ENCODE measurements around the gene GPC6.

The GPC6 gene

DNA sequence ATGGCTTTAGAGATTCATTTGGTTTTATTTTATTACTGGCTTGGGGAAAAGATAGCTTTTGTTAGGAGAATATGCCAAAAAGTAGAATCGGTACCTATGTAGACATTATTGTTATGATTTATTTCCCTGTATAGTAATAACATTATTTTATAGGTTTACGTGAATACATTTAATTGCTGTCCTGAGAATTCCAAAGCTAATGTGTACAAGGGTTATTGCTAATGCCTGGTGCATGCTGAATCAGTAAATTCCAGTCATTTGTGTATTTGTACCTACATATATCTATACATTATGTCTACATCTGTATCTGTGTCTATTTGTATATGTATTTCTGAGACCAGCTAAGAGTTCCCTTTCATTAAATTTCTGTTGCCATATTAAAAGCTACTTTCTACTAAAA, 550.9 kb downstream of the GPC6 start:
- DNase-seq (ENCODE audit: low spot score) = no peak

DNA sequence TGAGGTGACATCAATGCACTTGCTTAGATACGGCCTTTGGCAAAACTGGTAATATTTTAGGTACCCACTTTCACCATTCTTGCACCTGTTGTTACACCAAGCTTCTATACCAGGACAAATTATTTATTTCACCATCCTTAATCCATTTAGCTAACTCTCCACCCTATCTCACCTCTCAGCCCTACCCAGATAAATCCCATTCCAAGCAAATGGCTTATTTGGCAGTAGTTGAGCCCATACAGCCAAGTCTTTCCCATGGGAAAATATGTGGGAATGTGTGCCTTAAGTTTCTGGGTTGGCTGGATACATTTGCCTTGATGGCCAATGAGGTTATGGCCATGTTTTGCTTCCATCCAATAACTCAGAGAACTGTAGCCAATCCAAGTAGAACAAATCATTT, 551.9 kb downstream of the GPC6 start:
- DNase-seq (ENCODE audit: low spot score) = no peak

DNA sequence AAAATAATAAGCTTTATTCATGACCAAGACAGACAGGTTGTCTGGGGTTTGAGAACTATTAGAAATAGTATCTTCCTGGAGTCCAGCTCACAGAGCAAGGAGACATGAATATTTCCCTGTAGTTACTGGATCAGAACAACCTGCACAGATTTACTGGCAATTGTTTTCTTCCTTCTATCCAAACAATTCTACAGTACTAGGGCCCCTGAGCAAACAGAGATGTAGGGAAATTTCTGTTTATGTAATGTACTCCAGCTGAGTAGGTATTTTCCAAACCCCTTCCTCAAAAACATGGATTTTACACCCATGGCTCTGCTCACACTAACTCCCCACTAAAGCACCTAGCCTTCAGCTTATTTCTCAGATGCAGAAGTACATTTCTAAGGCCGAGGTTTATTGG, 557.6 kb downstream of the GPC6 start:
- DNase-seq (ENCODE audit: low spot score) = no peak

DNA sequence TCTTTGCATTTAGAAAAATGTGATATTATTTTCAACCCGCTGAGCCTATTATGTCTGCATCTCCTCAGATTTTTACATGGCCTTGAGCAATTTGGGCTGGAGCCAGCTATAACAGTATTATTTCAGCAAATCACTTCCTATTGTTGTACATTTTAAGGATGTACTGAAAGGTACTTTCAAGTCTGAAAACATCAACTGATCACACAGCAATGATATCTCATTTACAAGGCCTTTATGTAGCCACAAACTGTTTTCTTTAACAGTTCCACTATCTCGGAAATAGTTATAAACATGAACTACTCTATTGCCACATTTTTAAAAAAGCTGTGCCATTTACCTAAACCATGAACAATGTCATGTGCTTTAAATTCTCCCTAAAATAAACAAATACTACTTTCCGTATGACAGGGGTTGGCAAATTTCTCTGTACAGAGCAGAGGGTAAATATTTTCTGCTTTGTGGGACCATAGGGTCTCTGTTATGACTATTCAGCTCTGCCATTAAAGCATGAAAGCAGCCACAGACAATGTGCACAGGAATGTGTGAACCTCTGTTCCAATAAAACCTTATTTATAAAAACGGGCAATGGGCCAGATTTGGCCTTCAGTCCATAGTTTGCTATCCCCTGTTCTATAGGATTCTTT, 560.4 kb downstream of the GPC6 start:
- DNase-seq (ENCODE audit: low spot score) = no peak

DNA sequence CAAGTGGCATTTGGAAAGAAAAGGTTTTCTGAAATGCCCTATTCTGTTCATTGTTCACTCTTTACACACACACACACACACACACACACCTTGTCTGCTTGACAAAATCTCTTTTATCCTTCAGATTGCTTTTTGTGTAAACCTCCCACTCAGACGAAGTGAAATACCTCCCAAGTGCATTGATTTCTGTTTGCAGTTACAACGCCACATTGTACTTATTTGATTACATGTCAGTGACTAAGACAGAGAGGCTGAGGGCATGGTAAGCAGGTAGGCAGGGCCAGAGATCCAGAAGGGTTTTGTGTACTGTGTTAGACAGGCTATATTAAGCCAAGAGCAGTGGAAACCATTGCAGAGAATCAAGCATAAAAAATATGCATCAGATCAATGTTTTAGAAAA, 561.8 kb downstream of the GPC6 start:
- DNase-seq (ENCODE audit: low spot score) = no peak

DNA sequence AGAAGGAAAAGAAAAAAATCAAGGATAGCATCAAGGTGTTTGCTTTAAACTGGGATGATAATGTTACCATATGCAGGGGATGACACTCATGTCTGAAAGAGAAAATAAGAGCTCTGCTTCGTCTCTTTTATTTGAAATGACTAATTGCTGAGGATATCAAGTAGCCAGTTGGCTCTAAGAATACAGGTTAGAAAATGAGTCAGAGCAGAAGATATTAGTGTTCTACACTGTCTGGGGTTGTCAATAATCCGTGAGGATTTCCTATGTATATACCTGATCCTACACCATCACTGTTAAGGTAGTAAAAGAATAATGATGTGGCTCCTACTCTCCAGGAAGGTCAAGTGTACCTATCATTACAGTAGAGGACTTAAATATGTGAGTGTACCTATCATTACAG, 562.5 kb downstream of the GPC6 start:
- DNase-seq (ENCODE audit: low spot score) = no peak

DNA sequence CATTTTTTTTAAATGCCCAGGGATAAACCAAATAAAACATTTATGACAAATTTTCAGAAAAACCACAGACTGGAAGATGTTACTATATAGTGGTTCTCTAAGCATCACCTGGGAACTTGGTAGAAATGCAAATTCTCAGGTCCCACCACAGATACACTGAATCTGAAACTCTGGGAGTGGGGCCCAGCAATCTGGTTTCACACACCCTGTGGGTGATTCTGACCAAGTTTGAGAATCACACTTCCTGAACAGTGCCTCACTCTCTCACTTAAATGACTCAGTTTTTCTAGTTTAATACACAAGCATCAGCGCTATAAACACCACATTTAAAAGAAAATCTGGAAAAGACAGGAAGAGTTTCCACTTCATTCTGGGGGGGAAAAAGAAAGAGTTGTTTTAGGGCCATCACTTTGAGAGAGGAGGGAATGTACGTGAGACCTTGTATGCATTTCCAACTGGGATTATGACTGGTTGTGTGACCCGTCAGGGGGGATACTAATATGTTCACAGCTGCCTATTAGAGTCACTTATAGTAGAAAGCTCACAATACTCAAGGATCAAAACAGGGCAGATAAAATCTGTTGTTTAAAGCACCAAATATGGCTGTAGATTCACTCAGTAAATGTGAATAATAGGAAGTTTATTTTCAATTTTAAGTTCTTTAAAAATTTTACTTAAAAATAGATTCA, 567.7 kb downstream of the GPC6 start:
- no peak for DNase-seq (ENCODE audit: low spot score)

DNA sequence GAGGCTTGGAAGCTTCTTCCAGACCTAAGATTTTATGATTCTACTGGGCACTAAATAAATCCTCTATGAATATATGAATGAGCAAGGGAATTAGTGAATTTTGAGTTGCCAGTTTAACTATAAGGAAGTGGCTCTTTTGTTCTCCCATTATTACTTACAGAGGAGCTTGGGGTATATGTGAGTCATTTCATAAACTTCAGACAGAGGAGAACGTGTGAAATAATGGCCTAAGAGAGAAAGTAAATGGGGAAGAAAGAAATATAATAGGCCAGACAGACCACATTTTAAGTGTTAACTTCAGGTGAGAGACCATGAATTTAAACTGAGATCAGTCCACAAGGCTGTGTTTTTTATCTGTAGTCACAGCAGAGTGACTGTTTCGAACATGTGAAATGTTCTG, 570.9 kb downstream of the GPC6 start:
- DNase-seq (ENCODE audit: low spot score) = no peak

DNA sequence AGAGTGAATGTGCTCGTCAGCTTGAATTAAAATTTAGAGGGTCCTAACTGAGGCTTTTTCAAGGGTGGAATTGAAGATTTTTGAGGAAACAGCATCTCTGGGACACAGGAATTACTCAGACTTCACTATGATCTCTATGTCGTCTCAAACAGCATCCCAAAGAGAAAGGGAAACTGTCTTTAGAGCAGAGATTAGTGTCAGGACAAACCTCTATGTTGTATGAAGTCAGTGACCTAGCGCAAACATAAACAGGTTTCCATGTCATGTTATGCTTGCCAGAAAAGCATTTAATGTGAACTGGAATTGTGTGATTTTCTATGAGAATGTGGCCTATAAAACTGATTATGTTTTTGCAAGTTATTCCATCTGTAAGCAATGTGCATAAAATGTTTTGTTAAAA, 573.7 kb downstream of the GPC6 start:
- no peak for DNase-seq (ENCODE audit: low spot score)

DNA sequence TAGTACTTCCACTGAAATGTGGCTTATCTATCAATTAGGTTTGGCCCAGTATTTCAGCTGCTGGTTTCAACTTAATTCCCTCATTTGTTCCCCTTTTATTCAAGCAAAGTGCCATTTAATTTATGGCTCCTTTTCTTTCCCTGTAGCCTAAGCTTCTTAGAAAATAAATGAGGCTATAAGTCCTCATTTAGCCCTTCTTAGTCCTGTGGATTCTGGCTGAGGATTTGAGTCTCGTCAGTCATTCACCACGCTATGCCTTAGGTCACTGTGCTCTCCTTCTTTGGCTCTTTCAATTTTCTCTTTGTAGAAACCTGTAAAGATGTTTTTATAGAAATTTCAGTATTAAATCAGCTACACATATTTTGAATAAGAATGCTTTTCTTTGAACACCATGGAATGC, 579.1 kb downstream of the GPC6 start:
- DNase-seq (ENCODE audit: low spot score) = no peak

DNA sequence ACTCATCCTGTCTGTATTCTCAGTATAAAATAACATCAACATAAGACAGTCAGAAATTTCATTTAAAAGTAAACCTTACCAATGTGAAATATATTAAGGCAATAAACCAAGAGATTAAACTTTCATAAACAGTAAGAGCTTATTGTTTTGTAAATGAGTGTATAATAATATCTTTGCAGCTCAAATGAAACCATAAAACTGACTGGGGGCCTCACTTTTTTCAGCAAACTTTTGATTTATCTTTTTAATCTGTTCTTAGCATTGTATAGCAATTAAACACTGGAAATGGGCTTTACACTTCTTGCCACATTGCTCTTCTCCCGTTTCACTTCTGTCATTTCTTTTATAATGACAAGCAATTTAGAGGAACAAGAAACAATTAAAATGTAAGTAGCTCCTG, 580.3 kb downstream of the GPC6 start:
- no peak for DNase-seq (ENCODE audit: low spot score)

DNA sequence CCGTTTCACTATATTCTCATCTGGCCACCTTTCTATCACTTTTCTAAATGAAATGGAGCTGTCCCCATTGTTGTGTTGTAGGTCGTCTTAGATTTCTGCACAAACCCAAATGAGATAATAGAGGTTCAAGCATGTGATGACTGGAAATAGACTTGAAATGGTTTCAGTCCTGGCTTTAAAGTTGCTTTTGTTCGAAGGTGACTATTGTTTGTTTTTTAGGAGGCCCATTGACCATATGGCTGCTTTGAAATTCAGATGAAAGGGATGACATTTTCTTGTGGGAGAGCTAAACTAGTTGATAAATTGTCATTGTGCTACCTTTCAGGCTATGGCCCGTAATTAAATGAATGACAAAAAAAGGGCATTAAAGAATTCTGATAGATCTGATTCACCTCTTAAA, 583.7 kb downstream of the GPC6 start:
- no peak for DNase-seq (ENCODE audit: low spot score)

DNA sequence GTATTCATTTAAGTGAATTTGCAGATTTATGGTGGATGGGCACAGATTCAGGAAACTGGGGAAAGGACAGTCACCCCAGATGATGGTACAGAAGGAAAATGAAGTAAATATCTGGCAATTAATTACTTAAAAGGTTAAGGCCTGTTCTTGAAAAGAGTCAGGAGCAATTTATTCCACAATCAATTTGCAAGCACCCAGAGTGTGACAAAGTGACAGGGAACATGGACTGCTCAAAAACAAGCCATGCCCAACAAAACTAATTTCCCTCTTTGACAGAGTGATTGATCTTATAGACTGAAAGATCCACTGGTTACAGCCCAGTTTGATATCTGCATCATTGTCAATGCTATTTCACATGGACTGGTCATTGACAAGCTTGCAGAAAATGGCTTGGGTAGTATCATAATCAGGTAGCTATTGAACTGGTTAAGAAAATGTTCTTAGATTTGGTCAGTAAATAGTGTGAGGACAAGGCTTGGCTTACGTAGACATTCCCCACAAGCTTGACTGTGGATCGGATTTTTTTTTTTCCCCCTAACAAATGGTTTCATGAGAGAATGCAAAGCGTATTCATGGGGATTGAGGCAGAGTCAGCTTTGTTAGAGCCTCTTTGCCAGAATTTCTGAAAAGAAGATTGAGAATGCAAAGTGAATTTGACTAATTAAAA, 584.6 kb downstream of the GPC6 start:
- DNase-seq (ENCODE audit: low spot score) = no peak

DNA sequence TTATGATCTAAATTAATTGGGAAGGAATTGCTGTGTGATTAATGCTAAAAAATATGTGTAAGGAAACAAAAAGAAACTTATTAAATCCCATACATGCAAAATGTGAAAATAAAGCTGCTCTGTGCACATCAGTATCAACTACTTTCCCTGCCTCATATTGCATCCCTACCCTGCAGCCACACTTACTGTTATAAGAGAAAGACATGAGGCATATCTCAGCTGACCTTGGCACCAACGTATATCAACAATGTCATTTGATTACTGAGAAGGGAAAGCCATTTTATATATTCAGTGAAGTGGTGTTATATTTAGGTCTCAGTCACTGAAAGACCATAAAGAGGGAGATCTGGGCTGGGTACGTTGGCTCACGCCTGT, 585.1 kb downstream of the GPC6 start:
- DNase-seq (ENCODE audit: low spot score) = no peak

DNA sequence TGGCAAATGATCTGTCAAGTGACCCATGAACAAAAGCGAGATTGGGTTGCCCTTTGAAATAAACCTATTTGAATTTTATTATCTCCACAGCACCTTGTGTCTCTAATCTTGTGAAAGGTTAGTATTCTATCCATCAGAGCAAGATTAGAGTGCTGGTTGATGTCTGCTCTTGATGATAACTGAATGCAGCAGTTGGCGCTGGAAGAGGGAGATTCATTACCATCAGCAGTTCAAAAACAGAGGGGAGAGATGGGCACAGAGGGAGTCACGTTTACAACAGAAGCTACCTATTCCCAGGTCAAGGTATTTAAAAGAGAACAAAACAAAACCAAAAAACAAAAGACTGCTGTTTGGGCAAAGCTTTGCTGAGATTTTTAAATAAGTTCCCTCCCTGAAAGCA, 588.1 kb downstream of the GPC6 start:
- DNase-seq (ENCODE audit: low spot score) = no peak

DNA sequence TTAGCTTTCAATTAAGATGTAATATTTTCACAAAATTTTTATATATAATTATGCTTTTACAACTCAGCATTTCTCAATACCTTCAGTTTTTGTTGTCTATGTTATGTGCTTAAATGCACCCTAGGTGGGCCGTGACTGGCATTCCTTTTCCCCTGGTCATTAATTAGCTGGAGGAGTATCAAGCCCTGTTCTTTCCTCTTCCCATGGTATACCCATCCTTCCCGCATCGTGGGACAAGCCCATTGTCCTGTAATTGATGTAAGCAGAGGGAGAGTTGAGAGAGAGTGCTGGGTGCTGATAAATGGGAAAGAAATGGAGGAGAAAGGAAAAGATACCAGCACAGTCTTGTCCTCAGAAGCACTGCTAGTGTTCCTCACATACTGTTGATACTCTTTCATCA, 591.7 kb downstream of the GPC6 start:
- DNase-seq (ENCODE audit: low spot score) = no peak

DNA sequence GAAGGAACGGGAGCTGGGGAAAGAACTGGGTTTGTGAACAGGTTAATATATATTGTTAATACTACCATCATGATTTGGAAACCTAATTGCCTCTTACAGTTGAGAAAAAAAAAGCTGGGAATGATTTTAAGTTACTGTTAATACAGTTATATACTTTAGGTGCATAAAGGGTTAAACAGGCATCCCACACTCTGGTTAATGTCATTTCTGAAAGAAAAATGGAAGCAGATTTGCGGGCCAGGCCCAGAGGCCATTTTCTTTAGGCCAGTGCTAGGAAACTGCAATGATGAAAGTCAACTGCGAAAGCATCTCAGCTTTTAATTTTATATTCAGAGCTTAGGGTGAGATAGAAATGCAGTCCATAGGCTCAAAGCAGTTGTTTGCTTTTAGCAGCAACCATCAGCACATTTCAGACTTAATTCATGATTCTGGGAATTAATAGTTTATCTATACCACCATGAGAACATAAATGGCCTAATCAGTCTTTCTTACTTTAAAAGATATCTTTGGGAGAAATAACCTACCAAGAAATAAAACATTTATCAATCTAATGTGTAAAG, 592.8 kb downstream of the GPC6 start:
- DNase-seq (ENCODE audit: low spot score) = no peak

DNA sequence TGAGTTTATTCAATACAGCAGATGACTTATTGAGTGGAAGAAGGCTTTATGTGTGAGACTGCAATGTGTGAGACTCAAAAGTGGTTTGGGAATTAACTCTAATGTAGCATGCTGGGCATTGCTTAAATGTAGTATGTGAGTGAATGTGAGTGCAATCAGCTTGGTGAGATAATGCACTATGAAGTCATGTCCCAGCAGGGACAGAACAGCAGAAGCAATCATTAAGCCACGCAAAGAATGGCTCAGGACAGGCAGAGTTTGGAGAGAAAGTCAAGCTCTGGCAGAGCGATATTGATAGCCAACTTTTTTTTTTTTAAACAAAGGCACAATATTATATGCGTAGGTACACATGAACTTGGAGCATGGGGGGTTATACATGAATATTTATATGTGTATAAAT, 597.7 kb downstream of the GPC6 start:
- no peak for DNase-seq (ENCODE audit: low spot score)

DNA sequence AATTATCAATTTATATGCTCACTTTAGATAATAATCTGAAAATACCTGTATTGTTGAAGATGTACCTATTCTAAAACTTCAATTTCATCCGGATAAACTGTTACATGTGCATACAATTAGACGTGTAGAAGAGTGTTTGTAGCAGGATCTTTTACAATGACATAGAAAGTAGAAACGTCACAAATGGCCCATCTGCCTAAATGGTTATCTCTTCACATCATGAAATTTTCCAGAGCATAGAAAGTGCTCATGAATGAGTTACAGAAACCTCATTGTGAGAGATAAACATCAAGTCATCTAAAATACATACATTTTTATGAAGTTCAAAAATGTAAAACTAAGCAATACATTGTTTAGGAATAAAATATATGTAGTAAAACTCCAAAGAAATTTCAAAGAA, 607.4 kb downstream of the GPC6 start:
- DNase-seq (ENCODE audit: low spot score) = no peak

DNA sequence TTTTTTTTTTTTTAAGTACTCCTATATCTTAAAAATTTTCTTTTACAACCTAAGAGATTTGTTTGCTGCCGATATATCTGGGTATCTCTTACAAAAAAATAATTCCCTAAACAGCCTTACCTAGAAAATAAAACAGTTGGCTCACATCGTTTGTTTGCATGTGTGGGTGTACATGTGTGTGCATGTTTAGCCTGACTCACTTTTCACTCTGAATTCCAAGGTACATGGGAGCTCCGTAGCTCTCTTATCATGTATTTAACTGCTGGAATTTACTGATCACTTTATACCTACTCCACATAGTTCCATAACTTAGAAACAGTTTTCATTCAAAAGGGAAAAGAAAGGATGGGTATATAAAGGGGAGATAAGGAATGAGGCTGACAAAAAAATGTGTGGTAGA, 616.5 kb downstream of the GPC6 start:
- DNase-seq (ENCODE audit: low spot score) = no peak

DNA sequence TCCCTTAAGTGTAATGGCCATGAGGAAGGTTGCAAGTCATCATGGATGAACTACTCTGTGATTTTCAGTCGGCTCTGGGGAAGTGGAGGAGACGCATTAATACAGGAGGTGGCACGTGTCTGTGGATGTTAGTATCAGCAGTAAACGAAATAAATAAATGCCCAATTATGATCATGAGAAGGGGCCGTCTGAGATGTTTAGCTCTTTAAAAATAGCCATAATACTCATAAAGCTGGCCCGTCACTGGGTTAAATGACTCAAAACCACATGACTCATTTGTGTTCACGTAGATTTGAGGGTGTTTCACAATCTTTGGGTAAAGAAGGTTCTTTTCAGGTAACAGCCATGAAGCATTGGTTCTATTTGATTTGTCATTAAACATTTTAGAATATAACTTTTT, 620.6 kb downstream of the GPC6 start:
- DNase-seq (ENCODE audit: low spot score) = no peak

DNA sequence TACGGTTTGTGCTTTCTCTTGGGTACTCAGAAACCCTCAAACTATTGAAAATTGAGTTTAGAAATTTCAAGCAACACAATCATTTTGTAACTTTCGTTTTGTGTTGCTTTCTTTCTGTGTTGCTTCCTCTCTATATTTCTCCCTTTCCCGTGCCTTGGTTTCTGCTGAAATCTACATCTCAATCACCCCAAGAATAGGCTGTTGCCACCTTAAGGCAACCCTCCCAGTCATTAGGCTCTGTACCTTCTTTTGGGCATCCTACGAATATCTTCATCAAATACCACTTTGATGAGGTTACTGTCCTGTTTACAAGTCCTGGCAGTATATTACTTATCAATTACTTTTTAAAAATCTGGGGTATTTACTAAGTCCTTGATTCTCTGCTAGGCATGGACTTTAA, 621.6 kb downstream of the GPC6 start:
- no peak for DNase-seq (ENCODE audit: low spot score)

DNA sequence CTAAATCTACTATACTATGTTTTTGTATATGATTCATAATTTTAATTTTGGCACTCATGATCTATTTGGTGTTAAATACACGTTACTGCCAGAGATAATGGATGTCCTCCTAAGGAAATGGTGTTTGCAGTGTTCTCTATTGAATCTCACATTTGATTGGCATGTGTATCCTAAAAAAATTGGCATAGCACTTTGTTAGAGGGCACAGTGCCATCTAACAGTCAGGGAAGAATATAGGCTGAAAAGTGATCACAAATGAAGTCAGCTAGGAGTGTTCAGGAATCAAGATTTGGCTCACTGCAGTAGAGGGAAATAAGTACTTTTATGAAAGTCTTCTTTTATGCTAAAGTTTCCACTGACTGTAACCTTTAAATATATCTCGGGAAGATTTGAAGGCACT, 624.6 kb downstream of the GPC6 start:
- no peak for DNase-seq (ENCODE audit: low spot score)

DNA sequence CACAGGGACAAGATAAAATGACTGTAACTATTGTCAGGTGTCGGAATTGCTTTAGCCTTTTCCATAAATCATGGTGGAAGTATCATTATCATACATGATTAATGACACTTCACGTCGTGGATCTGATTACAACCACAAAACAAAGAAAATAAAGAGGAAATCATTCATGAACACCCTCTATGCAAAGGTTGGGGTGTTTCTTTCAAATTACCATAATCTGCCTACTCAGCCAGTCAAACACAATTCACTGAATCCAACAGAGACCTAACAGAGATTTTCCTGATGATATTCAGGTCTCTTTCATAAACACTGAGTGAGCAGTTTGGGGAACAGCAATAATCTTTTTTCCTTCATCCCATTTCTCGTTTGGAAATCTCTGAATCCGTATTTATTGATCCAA, 627.3 kb downstream of the GPC6 start:
- no peak for DNase-seq (ENCODE audit: low spot score)

Measured in iPS-NIHi11 (cell line).